GM21529 (cell line): ENCODE data around the gene TCFL5.

Source experiments
- ATAC-seq: cut with Tn5 transposase; IDR thresholded peaks from one replicate; pipeline ENCODE4 v1.9.1; 2021; ENCODE audit not compliant: unreplicated experiment

TCFL5 gene

GRCh38 chr20:62825333-62825985, 36.2 kb downstream of the TCFL5 start:
- ATAC-seq = no peak

DNA sequence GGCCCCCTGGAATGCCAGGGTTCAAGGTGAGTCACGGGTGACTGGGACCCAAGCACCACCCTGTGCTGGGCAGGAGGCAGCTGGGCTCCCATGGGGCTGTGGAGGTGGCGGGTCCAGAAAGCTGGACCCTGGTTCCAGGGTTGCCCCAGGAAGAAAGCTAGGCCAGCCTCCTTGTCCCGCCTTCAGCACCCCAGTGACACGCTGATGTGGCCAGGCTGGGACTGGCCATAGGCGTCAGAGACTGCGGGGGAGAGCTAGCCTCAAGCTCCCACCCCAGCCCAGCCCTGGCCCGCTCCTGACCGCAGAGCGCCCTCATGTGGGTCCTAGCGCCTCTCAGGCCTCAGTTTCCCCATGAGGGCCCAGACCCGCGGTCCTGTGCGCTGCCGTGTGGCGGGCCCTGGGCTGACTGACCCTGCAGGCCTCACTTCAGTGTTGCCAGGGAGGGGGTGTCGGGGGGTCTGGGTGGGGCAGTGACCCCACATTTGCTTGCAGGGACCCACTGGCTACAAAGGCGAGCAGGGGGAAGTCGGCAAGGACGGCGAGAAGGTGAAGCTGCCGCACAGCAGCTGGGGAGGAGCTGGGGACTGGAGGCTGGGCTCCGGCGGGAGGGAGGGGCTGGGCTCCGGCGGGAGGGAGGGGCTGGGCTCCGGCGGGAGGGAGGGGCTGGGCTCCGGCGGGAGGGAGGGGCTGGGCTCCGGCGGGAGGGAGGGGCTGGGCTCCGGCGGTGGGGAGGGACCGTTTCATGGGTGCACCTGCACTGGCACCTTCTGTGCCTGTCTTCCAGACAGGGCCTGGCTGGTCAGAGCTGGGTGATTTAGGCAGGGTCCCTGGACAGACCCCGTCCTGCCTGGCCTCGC, 36.9 kb downstream of the TCFL5 start:
- no peak for ATAC-seq

DNA sequence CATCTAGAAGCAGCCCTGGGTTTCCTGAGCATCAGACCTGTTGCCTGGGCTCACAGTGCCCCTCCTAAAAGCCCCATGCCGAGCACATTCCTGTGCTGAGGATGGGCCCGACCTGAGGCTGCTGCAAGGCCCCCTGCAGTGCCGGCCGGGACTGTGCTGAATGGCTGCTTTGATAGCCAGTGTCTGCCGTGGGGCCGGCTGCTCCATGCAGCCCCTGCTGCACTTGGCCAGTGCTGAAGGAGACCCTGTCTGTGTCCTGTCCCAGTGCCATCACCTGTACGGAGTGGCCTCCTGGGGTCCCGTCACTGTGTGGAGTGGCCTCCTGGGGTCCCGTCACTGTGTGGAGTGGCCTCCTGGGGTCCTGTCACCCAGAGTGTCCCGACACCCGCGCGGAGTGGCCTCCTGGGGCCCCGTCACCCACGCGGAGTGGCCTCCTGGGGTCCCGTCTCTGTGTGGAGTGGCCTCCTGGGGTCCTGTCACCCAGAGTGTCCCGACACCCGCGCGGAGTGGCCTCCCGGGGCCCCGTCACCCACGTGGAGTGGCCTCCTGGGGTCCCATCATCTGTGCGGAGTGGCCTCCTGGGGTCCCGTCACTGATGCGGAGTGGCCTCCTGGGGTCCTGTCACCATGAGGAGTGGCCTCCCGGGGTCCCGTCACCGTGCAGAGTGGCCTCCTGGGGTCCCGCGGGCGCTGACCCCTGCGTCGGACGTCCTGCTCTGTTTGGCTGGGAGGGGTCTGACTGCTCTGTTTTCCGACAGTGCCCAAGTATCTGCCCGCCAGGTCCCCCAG, 37.7 kb downstream of the TCFL5 start:
- ATAC-seq = no peak

GRCh38 chr20:62822788-62823651, 38.6 kb downstream of the TCFL5 start:
- peak; percentile 70 for ATAC-seq

DNA sequence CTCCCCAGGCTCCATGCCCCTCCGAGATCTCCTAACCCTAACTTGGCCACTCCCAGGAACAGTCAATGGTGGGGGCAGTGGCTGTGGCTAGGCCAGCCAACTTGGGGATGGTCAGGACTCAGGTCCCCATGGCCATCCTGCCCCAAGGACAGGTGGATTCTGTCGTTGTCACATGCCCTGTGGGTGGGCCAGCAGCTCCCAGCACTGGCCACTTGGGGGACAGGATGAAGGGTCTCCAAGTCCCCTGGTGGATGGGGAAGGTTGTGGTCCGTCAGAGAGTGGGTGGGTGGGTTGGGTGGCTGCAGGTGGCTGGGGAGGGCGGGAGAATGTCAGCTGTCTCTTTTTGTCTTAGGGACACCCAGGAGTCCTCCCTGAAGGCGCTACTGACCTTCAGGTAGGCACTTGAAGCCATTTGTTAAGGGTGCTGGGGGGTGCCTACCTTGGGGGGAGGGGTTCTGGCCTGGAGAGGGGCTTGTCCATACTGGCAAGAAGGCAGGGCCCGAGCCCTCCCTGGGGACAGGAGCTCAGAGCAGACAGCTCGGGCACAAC, 39.3 kb downstream of the TCFL5 start:
- ATAC-seq = no peak

DNA sequence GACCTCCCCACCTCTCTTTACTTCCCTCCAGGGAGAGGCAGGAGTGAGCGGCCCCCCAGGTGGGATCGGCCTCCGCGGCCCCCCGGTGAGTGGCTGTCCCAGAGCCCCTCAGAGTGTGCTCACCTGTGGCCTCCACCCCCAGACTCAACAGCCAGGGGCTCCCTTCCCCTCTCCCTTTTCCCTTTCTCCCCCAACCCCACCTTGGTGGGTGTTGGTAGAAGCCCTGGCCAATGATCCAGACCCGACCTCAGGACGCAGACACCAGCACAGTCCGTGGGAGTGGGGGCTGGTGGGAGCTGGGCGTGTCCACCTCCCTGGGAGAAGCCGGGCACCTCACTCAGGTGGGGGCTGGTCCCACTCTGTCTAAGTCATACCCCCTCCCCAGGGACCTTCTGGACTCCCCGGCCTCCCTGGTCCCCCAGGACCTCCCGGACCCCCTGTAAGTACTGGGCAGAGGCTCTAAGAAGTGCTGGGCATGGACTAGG, 39.9 kb downstream of the TCFL5 start:
- ATAC-seq = no peak

DNA sequence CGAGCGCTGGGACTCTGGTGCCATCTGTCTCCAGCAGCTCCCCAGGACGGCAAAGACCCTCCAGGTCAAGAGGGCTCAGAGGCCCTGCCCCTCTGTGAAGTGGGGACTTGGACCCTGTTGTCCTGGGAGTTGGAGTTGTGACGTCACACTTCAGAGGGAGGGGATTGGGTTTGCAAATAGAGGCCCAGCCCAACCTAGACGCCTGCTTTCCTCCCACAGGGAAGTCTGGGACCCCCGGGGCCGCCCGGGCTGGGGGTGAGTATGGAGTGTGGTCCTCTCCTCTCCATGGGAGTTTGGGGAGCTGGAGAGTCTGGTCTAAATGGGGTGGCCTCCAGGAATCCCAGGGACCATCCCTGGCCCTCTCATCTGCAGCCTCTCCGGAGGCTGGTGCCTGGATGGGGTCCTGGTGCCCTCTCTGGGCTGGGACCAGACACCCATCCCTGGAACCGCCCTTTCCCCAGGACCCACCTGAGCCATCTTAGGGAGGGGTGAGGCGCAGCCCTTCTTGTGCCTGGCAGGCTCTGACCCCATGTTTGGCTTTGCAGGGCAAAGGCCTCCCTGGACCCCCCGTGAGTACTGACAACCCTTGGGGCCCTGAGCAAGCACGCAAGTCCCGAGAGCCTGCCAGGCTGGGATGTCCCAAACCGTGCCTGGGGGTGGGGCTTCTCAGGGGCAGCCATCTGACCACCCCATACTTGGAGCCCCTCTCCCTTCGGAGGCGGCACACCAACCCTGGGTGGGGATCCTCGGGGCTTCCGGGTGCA, 40.5 kb downstream of the TCFL5 start:
- no peak for ATAC-seq

GRCh38 chr20:62820208-62820961, 41.2 kb downstream of the TCFL5 start:
- ATAC-seq = no peak

GRCh38 chr20:62819494-62820174, 42.0 kb downstream of the TCFL5 start:
- no peak for ATAC-seq

DNA sequence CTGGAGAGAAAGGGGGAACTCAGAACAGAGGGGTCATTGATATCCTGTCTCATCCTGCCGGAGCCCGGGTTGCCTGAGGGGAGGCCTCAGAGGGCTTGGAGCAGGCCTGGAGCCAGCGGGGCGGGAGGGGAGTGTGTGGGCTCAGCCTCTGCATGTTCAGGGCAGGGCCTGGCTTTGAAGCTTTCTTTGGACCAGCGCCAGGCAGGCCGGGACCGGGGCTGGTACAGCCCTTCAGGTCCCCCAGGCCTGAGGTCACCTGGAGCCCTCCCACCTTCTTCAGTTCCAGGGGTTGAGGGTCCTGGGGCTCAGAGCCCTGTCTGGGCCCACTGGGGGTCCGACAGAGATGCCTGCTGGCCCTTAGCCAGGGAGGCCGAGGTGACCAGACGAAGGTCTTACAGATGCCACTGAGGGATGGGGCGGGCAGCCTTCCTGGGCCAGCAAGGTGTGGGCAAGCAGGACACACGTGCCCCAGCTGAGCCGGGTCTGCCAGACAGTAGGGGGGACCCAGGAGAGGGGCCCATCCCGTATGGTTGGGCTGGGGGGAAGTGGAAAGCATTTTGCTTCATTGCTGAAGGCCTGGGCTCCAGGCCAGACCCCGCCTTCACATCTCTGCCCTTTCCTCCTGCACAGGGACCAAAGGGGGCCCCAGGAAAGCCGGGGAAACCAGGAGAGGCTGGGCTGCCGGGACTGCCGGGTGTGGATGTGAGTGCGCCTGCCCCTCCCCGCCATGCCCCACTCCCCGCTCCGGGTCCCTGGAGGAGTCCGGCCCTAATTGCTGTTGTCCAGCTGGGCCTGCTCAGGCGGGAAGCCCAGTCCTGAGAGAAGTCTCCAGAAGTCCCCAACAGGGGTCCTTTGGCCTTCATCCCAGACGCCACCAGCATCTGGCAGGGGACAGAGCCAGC, 42.8 kb downstream of the TCFL5 start:
- ATAC-seq = no peak

DNA sequence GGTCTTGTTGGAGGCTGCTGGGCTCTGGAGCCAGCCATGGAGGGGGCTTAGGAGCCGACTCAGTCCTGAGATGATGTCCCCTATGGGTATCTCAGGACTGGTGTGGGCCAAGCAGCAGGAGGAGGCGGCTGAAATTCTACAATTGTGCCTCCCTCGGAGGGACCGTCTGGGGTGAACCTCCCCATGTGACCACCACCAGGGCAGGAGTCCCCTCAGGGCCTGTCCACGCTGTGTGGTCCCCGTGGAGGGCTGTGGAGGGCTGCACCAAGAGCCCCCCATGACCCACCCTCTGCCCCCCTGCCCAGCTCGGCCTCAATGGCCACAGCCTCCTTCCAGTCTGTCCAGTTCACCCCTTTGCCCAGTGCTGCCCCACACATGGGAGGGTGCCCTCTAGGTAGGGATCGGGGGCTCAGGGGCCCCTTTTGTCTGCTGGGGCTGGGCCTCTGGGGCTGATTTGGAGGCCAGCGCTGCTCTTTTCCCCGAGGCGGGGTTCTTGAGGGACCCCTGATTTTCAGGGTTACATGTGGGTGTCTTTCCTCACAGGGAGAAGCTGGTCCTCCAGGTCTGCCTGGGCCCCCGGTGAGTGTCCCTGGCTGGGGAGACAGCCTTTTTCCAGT, 43.5 kb downstream of the TCFL5 start:
- ATAC-seq = no peak

DNA sequence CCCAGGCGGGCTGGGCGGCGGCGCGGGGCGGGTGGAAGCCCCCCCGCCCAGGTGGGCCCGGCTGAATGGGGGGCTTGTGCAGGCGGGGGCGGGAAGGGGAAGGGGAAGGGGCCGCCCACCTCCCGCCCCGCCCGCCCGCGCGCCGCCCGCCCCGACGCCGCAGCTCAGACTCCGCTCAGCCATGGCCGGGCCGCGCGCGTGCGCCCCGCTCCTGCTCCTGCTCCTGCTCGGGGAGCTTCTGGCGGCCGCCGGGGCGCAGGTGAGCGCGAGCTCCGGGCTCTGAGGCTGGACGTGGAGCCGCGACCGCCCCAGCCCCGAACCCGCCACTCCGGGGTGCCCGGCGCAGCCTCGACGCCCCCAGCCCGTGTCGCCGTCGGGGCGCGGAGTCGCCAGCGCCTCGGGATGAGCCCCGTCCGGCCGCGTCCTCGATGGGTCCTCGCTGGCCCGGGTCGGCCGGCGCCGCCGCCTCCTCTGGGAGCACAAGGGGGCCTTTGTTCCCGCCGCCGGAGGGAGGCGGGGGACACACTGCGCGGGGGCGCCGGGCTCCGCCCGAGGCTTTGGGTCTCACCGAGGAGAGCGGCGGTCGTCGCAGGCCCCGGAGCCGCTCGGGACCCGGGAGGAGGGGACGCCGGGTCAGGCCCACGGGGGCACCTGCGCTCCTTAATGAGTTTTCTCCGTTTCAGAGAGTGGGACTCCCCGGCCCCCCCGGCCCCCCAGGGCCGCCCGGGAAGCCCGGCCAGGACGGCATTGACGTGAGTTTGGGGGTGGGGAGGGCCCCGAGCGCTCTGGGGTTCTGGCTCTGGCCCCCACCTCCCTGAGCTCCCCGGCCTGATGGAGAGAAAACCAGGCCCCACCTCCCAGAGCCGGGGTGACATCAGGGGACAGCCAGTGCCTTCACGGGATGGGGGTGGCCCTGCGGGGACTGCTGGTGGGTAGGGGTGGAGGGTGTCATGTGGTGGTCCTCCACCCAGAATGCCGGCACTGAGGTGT, 44.4 kb downstream of the TCFL5 start, which contains the start of gene COL9A3:
Gene COL9A3 (plus strand): TSS at position 167 of the 990 bp plus-strand sequence. CDS start 15 bp downstream, at position 182.
- no peak for ATAC-seq

DNA sequence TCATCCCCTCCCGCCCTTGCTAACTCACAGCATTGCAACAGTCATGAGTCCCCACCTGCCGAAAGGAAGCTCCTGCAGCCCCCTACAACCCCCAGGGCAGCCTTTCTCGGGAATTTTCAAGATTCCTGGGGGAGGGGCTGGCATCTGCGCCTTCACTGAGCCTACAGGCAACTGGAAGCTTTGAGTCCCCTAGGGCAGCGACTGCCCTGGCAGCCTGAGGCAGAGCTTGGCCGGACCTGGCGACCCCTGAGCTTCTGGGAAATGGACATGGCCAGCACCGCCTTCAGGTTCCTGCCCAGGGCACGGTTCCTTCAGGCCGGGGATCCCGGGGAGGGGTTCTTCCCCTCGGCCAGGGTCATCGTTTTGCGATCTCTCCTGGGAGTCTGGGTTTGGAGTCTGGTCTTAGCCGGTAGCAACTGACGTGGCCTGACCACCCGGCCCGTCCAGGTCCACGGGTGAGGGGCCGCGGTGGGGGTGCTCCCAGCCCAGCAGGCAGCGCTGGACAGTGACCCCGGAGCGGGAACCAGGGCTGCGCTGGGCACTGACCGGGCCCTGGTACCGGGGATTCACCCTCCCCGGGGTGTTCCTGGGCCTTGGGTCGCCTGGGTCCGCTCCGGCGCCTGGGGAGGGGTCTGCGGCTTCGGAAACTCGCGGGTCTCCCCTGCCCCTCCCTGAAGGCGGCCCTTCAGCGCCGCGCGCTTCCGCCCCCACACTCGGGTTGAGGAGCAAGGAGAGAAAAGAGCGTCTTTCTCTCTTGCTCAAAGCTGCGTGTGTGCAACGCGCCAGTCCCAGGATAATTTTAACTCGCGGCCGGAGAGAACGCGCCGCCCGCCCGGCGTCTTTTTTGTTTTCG, 45.4 kb downstream of the TCFL5 start:
- ATAC-seq = no peak
